Stimulated activated effector memory CD8-positive, alpha-beta T cell treated with anti-CD3 and anti-CD28 coated beads, Interleukin-12 subunit alpha, Interleukin-12 subunit beta, amount 100 ng/mL, for 72 hours (primary cell): ENCODE measurements around the gene RDH14.

Experiments
- ATAC-seq: fragments of 150-1000 bp; cut with Tn5 transposase; 2 replicates; pipeline ENCODE4 v1.10.0; 2021
- DNase-seq, 2 donors: peaks; one replicate each; pipeline ENCODE4 v3.0.0; 2021 to 2022; ENCODE audit warnings: low spot score in 2 of 2
- H3K27ac Mint-ChIP-seq: one replicate; pipeline ENCODE4 v1.8.0; 2022; ENCODE audit warnings: mild to moderate bottlenecking, mixed read lengths
- H3K36me3 Mint-ChIP-seq: one replicate; pipeline ENCODE4 v1.8.0; 2022; ENCODE audit warnings: mild to moderate bottlenecking, mixed read lengths
- H3K4me1 Mint-ChIP-seq: one replicate; pipeline ENCODE4 v1.8.0; 2022; ENCODE audit warnings: mixed read lengths
- H3K4me3 Mint-ChIP-seq: one replicate; pipeline ENCODE4 v1.8.0; 2022; ENCODE audit warnings: mild to moderate bottlenecking, mixed read lengths
- H3K9me3 Mint-ChIP-seq: one replicate; pipeline ENCODE4 v1.8.0; 2022; ENCODE audit warnings: mixed read lengths

RDH14 gene

GRCh38 chr2:18548621-18549020 lies 11.8 kb downstream of the RDH14 start:
- Mint-ChIP-seq H3K9me3 (no peaks in the 10 kb centered on the region), H3K4me3 (no peak overlapping the region), H3K27ac (no peak overlapping the region), H3K36me3 (peaks cover 3% of the 10 kb centered on the region), H3K4me1 (peaks cover 16% of the 10 kb centered on the region)
- DNase-seq (no peak), ATAC-seq (no peak)

GRCh38 chr2:18546567-18546966 lies 13.9 kb downstream of the RDH14 start:
- Mint-ChIP-seq H3K36me3 (no peaks in the 10 kb centered on the region), H3K4me1 (peaks cover 9% of the 10 kb centered on the region), H3K4me3 (no peak overlapping the region), H3K27ac (no peak overlapping the region), H3K9me3 (no peaks in the 10 kb centered on the region)
- no peak for ATAC-seq
- no peak for DNase-seq

GRCh38 chr2:18545384-18545783 lies 15.1 kb downstream of the RDH14 start:
- no peak overlapping the region for H3K27ac Mint-ChIP-seq
- no peaks in the 10 kb centered on the region for H3K36me3 Mint-ChIP-seq
- DNase-seq: no peak

GRCh38 chr2:18544171-18544570 lies 16.3 kb downstream of the RDH14 start:
- Mint-ChIP-seq H3K4me1 (peaks cover 8% of the 10 kb centered on the region), H3K36me3 (no peaks in the 10 kb centered on the region), H3K4me3 (no peak overlapping the region), H3K9me3 (peaks cover 5% of the 10 kb centered on the region), H3K27ac (no peak overlapping the region)
- ATAC-seq (no peak), DNase-seq (no peak)

More at GRCh38 chr2:18545384-18545783, 15.1 kb downstream of the RDH14 start:
- Mint-ChIP-seq H3K9me3 (peaks cover 5% of the 10 kb centered on the region), H3K4me3 (no peak overlapping the region), H3K4me1 (peaks cover 9% of the 10 kb centered on the region)
- peak; percentile 59 for ATAC-seq

- H3K36me3 Mint-ChIP-seq: no peaks in the 10 kb centered on the region
- peak; percentile 75 for ATAC-seq
- peaks cover 5% of the 10 kb centered on the region for H3K9me3 Mint-ChIP-seq
These were observed 19.6 kb downstream of the RDH14 start for GRCh38 chr2:18540872-18541271.

GRCh38 chr2:18536697-18537096 lies 23.8 kb downstream of the RDH14 start:
- no peak overlapping the region for H3K4me3 Mint-ChIP-seq
- no peaks in the 10 kb centered on the region for H3K4me1 Mint-ChIP-seq
- ATAC-seq (no peak), DNase-seq (no peak)
- H3K9me3 Mint-ChIP-seq: peaks cover 5% of the 10 kb centered on the region
- H3K36me3 Mint-ChIP-seq: no peaks in the 10 kb centered on the region
- H3K27ac Mint-ChIP-seq: no peak overlapping the region

More at GRCh38 chr2:18540872-18541271, 19.6 kb downstream of the RDH14 start:
- no peak for DNase-seq
- no peaks in the 10 kb centered on the region for H3K4me1 Mint-ChIP-seq
- no peak overlapping the region for H3K4me3 Mint-ChIP-seq
- no peak overlapping the region for H3K27ac Mint-ChIP-seq

GRCh38 chr2:18536100-18536499 lies 24.4 kb downstream of the RDH14 start:
- ATAC-seq (peak; percentile 28), DNase-seq (no peak)
- Mint-ChIP-seq H3K4me3 (no peak overlapping the region), H3K27ac (no peak overlapping the region), H3K36me3 (no peaks in the 10 kb centered on the region), H3K9me3 (peaks cover 5% of the 10 kb centered on the region), H3K4me1 (no peaks in the 10 kb centered on the region)

GRCh38 chr2:18531194-18531593 lies 29.3 kb downstream of the RDH14 start:
- Mint-ChIP-seq H3K9me3 (no peaks in the 10 kb centered on the region), H3K4me3 (no peak overlapping the region), H3K36me3 (no peaks in the 10 kb centered on the region), H3K27ac (no peak overlapping the region), H3K4me1 (no peaks in the 10 kb centered on the region)
- ATAC-seq (no peak), DNase-seq (no peak)

- ATAC-seq: no peak
- no peaks in the 10 kb centered on the region for H3K4me1 Mint-ChIP-seq
These were observed 32.6 kb downstream of the RDH14 start for GRCh38 chr2:18527822-18528221.

GRCh38 chr2:18527326-18527725 lies 33.1 kb downstream of the RDH14 start:
- no peaks in the 10 kb centered on the region for H3K4me1 Mint-ChIP-seq
- no peaks in the 10 kb centered on the region for H3K36me3 Mint-ChIP-seq
- ATAC-seq: no peak
- no peak for DNase-seq
- H3K27ac Mint-ChIP-seq: no peak overlapping the region
- H3K4me3 Mint-ChIP-seq: no peak overlapping the region
- no peaks in the 10 kb centered on the region for H3K9me3 Mint-ChIP-seq

More at GRCh38 chr2:18527822-18528221, 32.6 kb downstream of the RDH14 start:
- Mint-ChIP-seq H3K4me3 (no peak overlapping the region), H3K27ac (no peak overlapping the region), H3K9me3 (no peaks in the 10 kb centered on the region), H3K36me3 (no peaks in the 10 kb centered on the region)
- no peak for DNase-seq

GRCh38 chr2:18526429-18526828 lies 34.0 kb downstream of the RDH14 start:
- Mint-ChIP-seq H3K4me1 (no peaks in the 10 kb centered on the region), H3K36me3 (no peaks in the 10 kb centered on the region), H3K9me3 (no peaks in the 10 kb centered on the region), H3K27ac (no peak overlapping the region), H3K4me3 (no peak overlapping the region)
- DNase-seq (no peak), ATAC-seq (no peak)

- no peaks in the 10 kb centered on the region for H3K9me3 Mint-ChIP-seq
- no peaks in the 10 kb centered on the region for H3K36me3 Mint-ChIP-seq
- no peak for ATAC-seq
- H3K4me3 Mint-ChIP-seq: no peak overlapping the region
- DNase-seq: no peak
- no peaks in the 10 kb centered on the region for H3K4me1 Mint-ChIP-seq
- H3K27ac Mint-ChIP-seq: no peak overlapping the region
These were observed 34.6 kb downstream of the RDH14 start for GRCh38 chr2:18525852-18526251.

GRCh38 chr2:18525236-18525635 lies 35.2 kb downstream of the RDH14 start:
- H3K27ac Mint-ChIP-seq: no peak overlapping the region

GRCh38 chr2:18522484-18523146 lies 37.8 kb downstream of the RDH14 start:
- H3K27ac Mint-ChIP-seq: no peak overlapping the region
- DNase-seq: no peak
- H3K4me3 Mint-ChIP-seq: no peak overlapping the region

More at GRCh38 chr2:18525236-18525635, 35.2 kb downstream of the RDH14 start:
- DNase-seq (no peak), ATAC-seq (no peak)
- H3K4me3 Mint-ChIP-seq: no peak overlapping the region
- H3K4me1 Mint-ChIP-seq: no peaks in the 10 kb centered on the region
- H3K36me3 Mint-ChIP-seq: no peaks in the 10 kb centered on the region
- H3K9me3 Mint-ChIP-seq: no peaks in the 10 kb centered on the region

GRCh38 chr2:18520451-18521425 lies 39.7 kb downstream of the RDH14 start:
- Mint-ChIP-seq H3K4me1 (no peaks in the 10 kb centered on the region), H3K4me3 (no peak overlapping the region), H3K9me3 (no peaks in the 10 kb centered on the region), H3K27ac (no peak overlapping the region), H3K36me3 (no peaks in the 10 kb centered on the region)
- DNase-seq: peak; percentile 55 to 82
- ATAC-seq: peak; percentile 66

More at GRCh38 chr2:18522484-18523146, 37.8 kb downstream of the RDH14 start:
- Mint-ChIP-seq H3K36me3 (no peaks in the 10 kb centered on the region), H3K4me1 (no peaks in the 10 kb centered on the region), H3K9me3 (no peaks in the 10 kb centered on the region)
- peak; percentile 14 for ATAC-seq
